HepG2 (cell line): ENCODE data around the gene CDKN1C. TPM values are rescaled to one million over a fixed set of nuclear protein-coding genes. Genes with fewer than 3 reads are reported as not detected.
A peak's percentile ranks its signal among the peaks of the same experiment; 100 is the strongest.

Experiments
- ATF1 ChIP-seq: IDR thresholded peaks from 2 replicates; pipeline ENCODE4 v1.6.1; 2016; ENCODE audit warnings: mild to moderate bottlenecking, control low read depth
- BRD4 ChIP-seq: sonication (generic); formaldehyde crosslinking; IDR thresholded peaks from 2 replicates; pipeline ENCODE4 v1.4.0; 2020; ENCODE audit warnings: missing genetic modification reagents
- ETS1 ChIP-seq: sonication (generic); formaldehyde crosslinking; IDR thresholded peaks from 2 replicates; pipeline ENCODE4 v1.4.0; 2020; ENCODE audit warnings: missing genetic modification reagents
- FOSL2 ChIP-seq: sonication (generic); formaldehyde crosslinking; IDR thresholded peaks from 2 replicates; pipeline ENCODE4 v1.4.0; 2020; ENCODE audit warnings: missing genetic modification reagents
- HDAC1 ChIP-seq: sonication (generic); formaldehyde crosslinking; IDR thresholded peaks from 2 replicates; pipeline ENCODE4 v1.5.1; 2020; ENCODE audit warnings: mild to moderate bottlenecking, missing genetic modification reagents
- HNRNPLL ChIP-seq: fragments of 200-400 bp; formaldehyde crosslinking; IDR thresholded peaks from 2 replicates; pipeline ENCODE4 v1.6.1; 2017; ENCODE audit warnings: mild to moderate bottlenecking, low read depth, low read length; ENCODE audit not compliant: poor library complexity, severe bottlenecking
- HOXA3 ChIP-seq: sonication (generic); formaldehyde crosslinking; IDR thresholded peaks from 2 replicates; pipeline ENCODE4 v1.5.0; 2020; ENCODE audit warnings: missing genetic modification reagents
- NRL ChIP-seq: sonication (generic); formaldehyde crosslinking; IDR thresholded peaks from 2 replicates; pipeline ENCODE4 v1.5.0; 2020; ENCODE audit warnings: missing genetic modification reagents, mild to moderate bottlenecking, moderate library complexity, borderline replicate concordance
- PTBP1 ChIP-seq: fragments of 200-400 bp; formaldehyde crosslinking; IDR thresholded peaks from 2 replicates; pipeline ENCODE4 v1.6.1; 2018; ENCODE audit warnings: low read length, low read depth; ENCODE audit not compliant: poor library complexity, severe bottlenecking
- RBFOX2 ChIP-seq: fragments of 200-400 bp; formaldehyde crosslinking; IDR thresholded peaks from 2 replicates; pipeline ENCODE4 v1.6.1; 2017; ENCODE audit warnings: low read depth, mild to moderate bottlenecking, low read length
- RXRA ChIP-seq: sonication (generic); formaldehyde crosslinking; IDR thresholded peaks from 2 replicates; pipeline ENCODE4 v1.5.1; 2020; ENCODE audit warnings: missing genetic modification reagents
- ZFP37 ChIP-seq: sonication (generic); formaldehyde crosslinking; IDR thresholded peaks from 2 replicates; pipeline ENCODE4 v1.4.0; 2020; ENCODE audit warnings: missing genetic modification reagents, borderline replicate concordance
- ZNF205 ChIP-seq: IDR thresholded peaks from 2 replicates; pipeline ENCODE4 v1.6.1; 2018; ENCODE audit warnings: missing biosample characterization, missing genetic modification reagents
- ZNF572 ChIP-seq: sonication (generic); formaldehyde crosslinking; IDR thresholded peaks from 2 replicates; pipeline ENCODE4 v1.5.1; 2020; ENCODE audit warnings: mild to moderate bottlenecking, missing genetic modification reagents
- polyA plus RNA-seq, 8 experiments: library from polyadenylated mRNA; depleted of rRNA in 3 of 8; stranded (reverse) in 7 of 8; unstranded in 1 of 8; fragments of >200 nt; fragmentation: Illumina TruSeq in 4 of 8; extraction: Trizol in 4 of 8; gene quantifications; 2 replicates each; pipeline versions ENCODE4 v1.2.1 to v1.2.3, GENCODE V29; 2011 to 2016; ENCODE audit warnings: low read depth in 4 of 8, missing spikeins in 1 of 8, mixed read lengths in 1 of 8; ENCODE audit not compliant: insufficient read depth in 1 of 8
- total RNA-seq, 5 experiments: library from RNA; depleted of rRNA; stranded (reverse); fragments of >200 nt; fragmentation: Illumina TruSeq; extraction: Trizol; gene quantifications; 2 replicates each; pipeline ENCODE4 v1.2.3, GENCODE V29; 2016; ENCODE audit warnings: low read depth in 1 of 5
- TF ChIP-seq, protein P1 (sequence below): sonication (generic); formaldehyde crosslinking; IDR thresholded peaks from 2 replicates; pipeline ENCODE4 v1.5.0; 2020; ENCODE audit warnings: mild to moderate bottlenecking, missing genetic modification reagents
- TF ChIP-seq, protein P2 (sequence below): sonication (generic); formaldehyde crosslinking; IDR thresholded peaks from 2 replicates; pipeline ENCODE4 v1.4.0; 2020; ENCODE audit warnings: missing genetic modification reagents
- TF ChIP-seq, protein P3 (sequence below): sonication (generic); formaldehyde crosslinking; IDR thresholded peaks from 2 replicates; pipeline ENCODE4 v1.4.0; 2020; ENCODE audit warnings: mild to moderate bottlenecking, missing genetic modification reagents
- TF ChIP-seq, protein P4 (sequence below): sonication (generic); formaldehyde crosslinking; IDR thresholded peaks from 2 replicates; pipeline ENCODE4 v1.4.0; 2020; ENCODE audit warnings: missing genetic modification reagents, borderline replicate concordance

CDKN1C gene
- total and polyA plus RNA-seq, 2 of the 13 experiments (the other 11 are each of a cell fraction or from before 2014, with no cell fraction given) = not detected

DNA sequence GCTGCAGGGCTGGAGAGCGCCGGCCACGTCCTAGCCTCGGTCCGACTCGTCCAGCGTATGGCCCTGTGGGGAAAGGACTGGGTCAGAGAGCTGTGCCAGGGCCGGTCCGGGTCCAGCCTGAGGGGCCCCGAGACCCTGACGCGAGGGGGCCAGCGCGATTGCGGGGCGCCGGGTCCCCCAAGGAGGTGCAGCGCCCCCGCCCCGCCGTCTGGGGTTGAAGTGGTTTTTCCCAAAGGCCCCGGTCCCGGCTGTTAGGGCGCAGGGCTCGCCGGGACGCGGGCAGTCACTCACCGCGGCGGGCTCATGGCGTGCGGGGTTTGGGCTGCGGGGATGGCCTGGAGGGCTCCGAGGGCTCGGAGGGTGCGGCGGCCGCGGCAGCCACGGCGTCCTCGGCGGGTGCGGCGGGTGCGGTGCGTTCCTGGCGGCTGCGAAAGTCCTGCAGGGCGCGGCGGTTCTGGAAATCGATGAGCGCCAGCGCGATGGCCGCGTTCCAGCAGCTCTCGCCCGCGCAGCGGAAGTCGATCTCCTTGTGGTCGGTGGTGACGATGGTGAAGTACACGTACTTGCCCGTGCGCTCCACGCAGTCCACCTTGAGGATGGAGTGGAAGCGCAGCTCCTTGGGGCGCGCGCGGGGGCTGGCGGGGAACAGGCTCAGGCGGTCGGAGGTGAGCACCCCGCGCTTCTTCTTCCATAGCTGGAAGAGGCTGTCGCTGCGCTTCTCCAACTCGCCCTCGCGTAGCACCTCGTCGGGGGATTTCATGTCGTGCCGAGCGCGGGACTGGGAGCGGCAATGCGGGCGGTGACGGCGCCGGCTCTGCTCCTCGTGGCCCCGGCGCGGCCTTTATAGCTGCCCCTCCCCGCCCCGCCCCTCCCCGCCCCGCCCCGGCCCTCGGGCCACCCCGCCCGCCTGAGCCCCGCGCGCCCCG lies 43.3 kb upstream of the CDKN1C start, which contains the start of gene PHLDA2 (continued):
- no peak for TF ChIP-seq NRL
- no peak for TF ChIP-seq PTBP1
- TF ChIP-seq HDAC1 (CRISPR knock-in tag) = 0 out of 2 replicates have a peak, but pooled peaks have one; percentile 22
- no peak for TF ChIP-seq ATF1 (CRISPR knock-in tag)
- TF ChIP-seq, protein P1, sequence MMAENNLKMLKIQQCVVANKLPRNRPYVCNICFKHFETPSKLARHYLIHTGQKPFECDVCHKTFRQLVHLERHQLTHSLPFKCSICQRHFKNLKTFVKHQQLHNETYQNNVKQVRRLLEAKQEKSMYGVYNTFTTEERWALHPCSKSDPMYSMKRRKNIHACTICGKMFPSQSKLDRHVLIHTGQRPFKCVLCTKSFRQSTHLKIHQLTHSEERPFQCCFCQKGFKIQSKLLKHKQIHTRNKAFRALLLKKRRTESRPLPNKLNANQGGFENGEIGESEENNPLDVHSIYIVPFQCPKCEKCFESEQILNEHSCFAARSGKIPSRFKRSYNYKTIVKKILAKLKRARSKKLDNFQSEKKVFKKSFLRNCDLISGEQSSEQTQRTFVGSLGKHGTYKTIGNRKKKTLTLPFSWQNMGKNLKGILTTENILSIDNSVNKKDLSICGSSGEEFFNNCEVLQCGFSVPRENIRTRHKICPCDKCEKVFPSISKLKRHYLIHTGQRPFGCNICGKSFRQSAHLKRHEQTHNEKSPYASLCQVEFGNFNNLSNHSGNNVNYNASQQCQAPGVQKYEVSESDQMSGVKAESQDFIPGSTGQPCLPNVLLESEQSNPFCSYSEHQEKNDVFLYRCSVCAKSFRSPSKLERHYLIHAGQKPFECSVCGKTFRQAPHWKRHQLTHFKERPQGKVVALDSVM (CRISPR knock-in tag) = no peak
- no peak for TF ChIP-seq ETS1 (CRISPR knock-in tag)
- TF ChIP-seq, protein P2, sequence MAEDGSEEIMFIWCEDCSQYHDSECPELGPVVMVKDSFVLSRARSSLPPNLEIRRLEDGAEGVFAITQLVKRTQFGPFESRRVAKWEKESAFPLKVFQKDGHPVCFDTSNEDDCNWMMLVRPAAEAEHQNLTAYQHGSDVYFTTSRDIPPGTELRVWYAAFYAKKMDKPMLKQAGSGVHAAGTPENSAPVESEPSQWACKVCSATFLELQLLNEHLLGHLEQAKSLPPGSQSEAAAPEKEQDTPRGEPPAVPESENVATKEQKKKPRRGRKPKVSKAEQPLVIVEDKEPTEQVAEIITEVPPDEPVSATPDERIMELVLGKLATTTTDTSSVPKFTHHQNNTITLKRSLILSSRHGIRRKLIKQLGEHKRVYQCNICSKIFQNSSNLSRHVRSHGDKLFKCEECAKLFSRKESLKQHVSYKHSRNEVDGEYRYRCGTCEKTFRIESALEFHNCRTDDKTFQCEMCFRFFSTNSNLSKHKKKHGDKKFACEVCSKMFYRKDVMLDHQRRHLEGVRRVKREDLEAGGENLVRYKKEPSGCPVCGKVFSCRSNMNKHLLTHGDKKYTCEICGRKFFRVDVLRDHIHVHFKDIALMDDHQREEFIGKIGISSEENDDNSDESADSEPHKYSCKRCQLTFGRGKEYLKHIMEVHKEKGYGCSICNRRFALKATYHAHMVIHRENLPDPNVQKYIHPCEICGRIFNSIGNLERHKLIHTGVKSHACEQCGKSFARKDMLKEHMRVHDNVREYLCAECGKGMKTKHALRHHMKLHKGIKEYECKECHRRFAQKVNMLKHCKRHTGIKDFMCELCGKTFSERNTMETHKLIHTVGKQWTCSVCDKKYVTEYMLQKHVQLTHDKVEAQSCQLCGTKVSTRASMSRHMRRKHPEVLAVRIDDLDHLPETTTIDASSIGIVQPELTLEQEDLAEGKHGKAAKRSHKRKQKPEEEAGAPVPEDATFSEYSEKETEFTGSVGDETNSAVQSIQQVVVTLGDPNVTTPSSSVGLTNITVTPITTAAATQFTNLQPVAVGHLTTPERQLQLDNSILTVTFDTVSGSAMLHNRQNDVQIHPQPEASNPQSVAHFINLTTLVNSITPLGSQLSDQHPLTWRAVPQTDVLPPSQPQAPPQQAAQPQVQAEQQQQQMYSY = no peak
- TF ChIP-seq ZNF572 (CRISPR knock-in tag) = no peak
- TF ChIP-seq HOXA3 = peak; percentile 47; the same call in 1 of the 2 replicates
- no peak for TF ChIP-seq BRD4 (CRISPR knock-in tag)
- TF ChIP-seq, protein P3, sequence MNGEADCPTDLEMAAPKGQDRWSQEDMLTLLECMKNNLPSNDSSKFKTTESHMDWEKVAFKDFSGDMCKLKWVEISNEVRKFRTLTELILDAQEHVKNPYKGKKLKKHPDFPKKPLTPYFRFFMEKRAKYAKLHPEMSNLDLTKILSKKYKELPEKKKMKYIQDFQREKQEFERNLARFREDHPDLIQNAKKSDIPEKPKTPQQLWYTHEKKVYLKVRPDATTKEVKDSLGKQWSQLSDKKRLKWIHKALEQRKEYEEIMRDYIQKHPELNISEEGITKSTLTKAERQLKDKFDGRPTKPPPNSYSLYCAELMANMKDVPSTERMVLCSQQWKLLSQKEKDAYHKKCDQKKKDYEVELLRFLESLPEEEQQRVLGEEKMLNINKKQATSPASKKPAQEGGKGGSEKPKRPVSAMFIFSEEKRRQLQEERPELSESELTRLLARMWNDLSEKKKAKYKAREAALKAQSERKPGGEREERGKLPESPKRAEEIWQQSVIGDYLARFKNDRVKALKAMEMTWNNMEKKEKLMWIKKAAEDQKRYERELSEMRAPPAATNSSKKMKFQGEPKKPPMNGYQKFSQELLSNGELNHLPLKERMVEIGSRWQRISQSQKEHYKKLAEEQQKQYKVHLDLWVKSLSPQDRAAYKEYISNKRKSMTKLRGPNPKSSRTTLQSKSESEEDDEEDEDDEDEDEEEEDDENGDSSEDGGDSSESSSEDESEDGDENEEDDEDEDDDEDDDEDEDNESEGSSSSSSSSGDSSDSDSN (CRISPR knock-in tag) = peak; percentile 56; the same call in 1 of the 2 replicates
- TF ChIP-seq FOSL2 (CRISPR knock-in tag) = 0 out of 2 replicates have a peak, but pooled peaks have one; percentile 11
- TF ChIP-seq ZNF205 (CRISPR knock-in tag) = no peak
- TF ChIP-seq, protein P4, sequence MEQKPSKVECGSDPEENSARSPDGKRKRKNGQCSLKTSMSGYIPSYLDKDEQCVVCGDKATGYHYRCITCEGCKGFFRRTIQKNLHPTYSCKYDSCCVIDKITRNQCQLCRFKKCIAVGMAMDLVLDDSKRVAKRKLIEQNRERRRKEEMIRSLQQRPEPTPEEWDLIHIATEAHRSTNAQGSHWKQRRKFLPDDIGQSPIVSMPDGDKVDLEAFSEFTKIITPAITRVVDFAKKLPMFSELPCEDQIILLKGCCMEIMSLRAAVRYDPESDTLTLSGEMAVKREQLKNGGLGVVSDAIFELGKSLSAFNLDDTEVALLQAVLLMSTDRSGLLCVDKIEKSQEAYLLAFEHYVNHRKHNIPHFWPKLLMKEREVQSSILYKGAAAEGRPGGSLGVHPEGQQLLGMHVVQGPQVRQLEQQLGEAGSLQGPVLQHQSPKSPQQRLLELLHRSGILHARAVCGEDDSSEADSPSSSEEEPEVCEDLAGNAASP (CRISPR knock-in tag) = no peak
- TF ChIP-seq ZFP37 = no peak
- peak; percentile 45 for TF ChIP-seq HNRNPLL
- TF ChIP-seq RBFOX2 = peak; percentile 51; the same call in 1 of the 2 replicates
- no peak for TF ChIP-seq RXRA (CRISPR knock-in tag)
